IMR-90 (cell line): Measurements from ENCODE around the gene NXNL2. TPM values are rescaled to one million over a fixed set of nuclear protein-coding genes. Genes with fewer than 3 reads are reported as not detected.

ENCODE experiments used
- ATAC-seq: fragments of 200-7000 bp; cut with Tn5 transposase; 2 replicates; pipeline ENCODE4 v1.9.1; 2020; ENCODE audit warnings: low read depth, mild to moderate bottlenecking, moderate library complexity
- BruUV-seq: library from RNA; stranded (reverse); fragments of 400-500 nt; replicated peaks from 2 replicates; lab custom pipeline; 2021; lab: Mats Ljungman, UMichigan
- CTCF ChIA-PET: fragments of 300-600 bp; formaldehyde crosslinking; extraction: SDS; loops from one replicate; lab custom pipeline; 2021; ENCODE audit warnings: antibody characterized with exemption; lab: Yijun Ruan, JAX
- POLR2A ChIA-PET: fragments of 300-600 bp; sonication (Branson Sonifier 250); formaldehyde crosslinking; loops from one replicate; lab custom pipeline; 2022; ENCODE audit warnings: antibody characterized with exemption; ENCODE audit not compliant: unreplicated experiment; lab: Charles Lee
- DNase-seq: peaks from one replicate; pipeline ENCODE4 v3.0.0; 2013
- H2AFZ ChIP-seq: replicated peaks from 2 replicates; pipeline ENCODE3; 2013; ENCODE audit warnings: low read length, mild to moderate bottlenecking; ENCODE audit not compliant: poor library complexity
- H2AK5ac ChIP-seq: 2 replicates; pipeline ENCODE4 v1.6.1; 2013; ENCODE audit warnings: low read depth, low read length, inconsistent platforms
- H2AK9ac ChIP-seq: replicated peaks from 2 replicates; pipeline ENCODE3; 2013; ENCODE audit warnings: mild to moderate bottlenecking, low read depth, low read length, moderate library complexity; ENCODE audit not compliant: poor library complexity
- H2BK120ac ChIP-seq: 2 replicates; pipeline ENCODE4 v1.6.1; 2013; ENCODE audit warnings: low read depth, low read length, inconsistent platforms
- H2BK15ac ChIP-seq: 3 replicates; pipeline ENCODE4 v1.6.1; 2013; ENCODE audit warnings: low read depth, low read length, inconsistent platforms
- H2BK20ac ChIP-seq: 2 replicates; pipeline ENCODE4 v1.6.1; 2013; ENCODE audit warnings: low read depth, mild to moderate bottlenecking, inconsistent platforms, low read length, moderate library complexity
- H2BK5ac ChIP-seq: 2 replicates; pipeline ENCODE4 v1.6.1; 2013; ENCODE audit warnings: mild to moderate bottlenecking, low read depth, low read length, inconsistent platforms; ENCODE audit not compliant: poor library complexity, severe bottlenecking
- H3K14ac ChIP-seq: replicated peaks from 2 replicates; pipeline ENCODE4 v1.6.1; 2013; ENCODE audit warnings: low read depth, low read length, inconsistent platforms
- H3K18ac ChIP-seq: 2 replicates; pipeline ENCODE4 v1.6.1; 2013; ENCODE audit warnings: low read depth, low read length, control low read depth
- H3K23ac ChIP-seq: 2 replicates; pipeline ENCODE4 v1.6.1; 2013; ENCODE audit warnings: low read depth, low read length, inconsistent platforms
- H3K27ac ChIP-seq: 2 replicates; pipeline ENCODE4 v1.5.1; 2013; ENCODE audit warnings: mild to moderate bottlenecking, control low read depth, low read length; ENCODE audit not compliant: insufficient read depth
- H3K27me3 ChIP-seq: 2 replicates; pipeline ENCODE4 v1.6.1; 2013; ENCODE audit warnings: low read length; ENCODE audit not compliant: control insufficient read depth, insufficient read depth
- H3K36me3 ChIP-seq: 2 replicates; pipeline ENCODE4 v1.6.1; 2013; ENCODE audit warnings: low read length, mixed read lengths; ENCODE audit not compliant: control insufficient read depth, insufficient read depth
- H3K4ac ChIP-seq: 2 replicates; pipeline ENCODE4 v1.6.1; 2013; ENCODE audit warnings: low read depth, low read length, inconsistent platforms
- H3K4me1 ChIP-seq: 2 replicates; pipeline ENCODE4 v1.6.1; 2013; ENCODE audit warnings: low read length, mixed read lengths; ENCODE audit not compliant: control insufficient read depth, insufficient read depth
- H3K4me2 ChIP-seq: 2 replicates; pipeline ENCODE4 v1.6.1; 2013; ENCODE audit warnings: low read depth, mild to moderate bottlenecking, control low read depth, low read length, moderate library complexity
- H3K4me3 ChIP-seq: 2 replicates; pipeline ENCODE4 v1.5.1; 2013; ENCODE audit warnings: low read depth, mild to moderate bottlenecking, control low read depth, low read length, moderate library complexity; ENCODE audit not compliant: insufficient read depth
- H3K56ac ChIP-seq: 2 replicates; pipeline ENCODE4 v1.6.1; 2013; ENCODE audit warnings: low read length, inconsistent platforms; ENCODE audit not compliant: insufficient read depth; ENCODE audit errors: extremely low read depth
- H3K79me1 ChIP-seq, 2 experiments: 2 replicates each; pipeline ENCODE4 v1.6.1; 2013; ENCODE audit warnings: low read length in 2 of 2, inconsistent platforms in 1 of 2, low read depth in 1 of 2
- H3K9ac ChIP-seq: 2 replicates; pipeline ENCODE4 v1.6.1; 2013; ENCODE audit warnings: low read depth, low read length, control low read depth
- H3K9me1 ChIP-seq: 2 replicates; pipeline ENCODE4 v1.6.1; 2013; ENCODE audit warnings: low read length, inconsistent platforms; ENCODE audit not compliant: insufficient read depth
- H3K9me3 ChIP-seq: 2 replicates; pipeline ENCODE4 v1.6.1; 2013; ENCODE audit warnings: low read length; ENCODE audit not compliant: control insufficient read depth, insufficient read depth
- H4K20me1 ChIP-seq: 2 replicates; pipeline ENCODE4 v1.6.1; 2013; ENCODE audit warnings: low read length, inconsistent platforms; ENCODE audit not compliant: insufficient read depth
- H4K5ac ChIP-seq: 2 replicates; pipeline ENCODE4 v1.6.1; 2013; ENCODE audit warnings: mild to moderate bottlenecking, low read depth, low read length, control low read depth
- H4K8ac ChIP-seq, 2 experiments: 2 replicates each; pipeline ENCODE4 v1.6.1; 2013; ENCODE audit warnings: low read depth in 2 of 2, low read length in 2 of 2, control low read depth in 1 of 2, inconsistent platforms in 1 of 2
- H4K91ac ChIP-seq: 2 replicates; pipeline ENCODE4 v1.6.1; 2013; ENCODE audit warnings: low read depth, low read length, inconsistent platforms; ENCODE audit not compliant: insufficient read depth
- CEBPB ChIP-seq: IDR thresholded peaks from 2 replicates; pipeline ENCODE4 v1.6.1; 2012; ENCODE audit warnings: low read depth, low read length, improper control_type of control experiment
- MAFK ChIP-seq: IDR thresholded peaks from 2 replicates; pipeline ENCODE4 v1.6.1; 2012; ENCODE audit warnings: low read depth, low read length, improper control_type of control experiment
- MAZ ChIP-seq: IDR thresholded peaks from 2 replicates; pipeline ENCODE4 v1.6.1; 2012; ENCODE audit warnings: low read depth, mild to moderate bottlenecking, low read length, improper control_type of control experiment, moderate library complexity, borderline replicate concordance
- MXI1 ChIP-seq: IDR thresholded peaks from 2 replicates; pipeline ENCODE4 v1.6.1; 2012; ENCODE audit warnings: low read depth, mild to moderate bottlenecking, low read length, moderate library complexity, borderline replicate concordance
- RCOR1 ChIP-seq: IDR thresholded peaks from 2 replicates; pipeline ENCODE4 v1.6.1; 2012; ENCODE audit warnings: mild to moderate bottlenecking, low read length, improper control_type of control experiment; ENCODE audit not compliant: insufficient replicate concordance
- WGBS, 2 experiments: methylation state at CpG; one replicate each; pipeline versions ENCODE4 v1.1.5 to v1.1.7; 2013; ENCODE audit warnings: missing lambda C conversion rate in 2 of 2; ENCODE audit not compliant: insufficient read length in 1 of 2; ENCODE audit errors: extremely low coverage in 2 of 2; 5-methylcytosine and 5-hydroxymethylcytosine counted together
- dilution Hi-C: fragments of 300-500 bp; cut with HindIII; formaldehyde crosslinking; loops from one replicate; pipeline ENCODE4 v1.14.3; 2018; ENCODE audit warnings: low sequenced_read_pairs; ENCODE audit not compliant: unreplicated experiment
- in situ Hi-C: fragments of 300-500 bp; cut with MboI; formaldehyde crosslinking; loops from 3 replicates; pipeline ENCODE4 v1.14.3; 2019; ENCODE audit warnings: low sequenced_read_pairs, inconsistent platforms, mixed read lengths
- intact Hi-C: fragments of 100-400 bp; cut with micrococcal nuclease; formaldehyde crosslinking; loops from 2 replicates; pipeline ENCODE4 v1.10.0; 2022
- polyA plus RNA-seq, 3 experiments: library from polyadenylated mRNA; depleted of rRNA; stranded (reverse); fragments of >200 nt; gene quantifications; 2 replicates each; pipeline ENCODE4 v1.2.3, GENCODE V29; 2012; ENCODE audit warnings: low replicate concordance in 1 of 3
- total RNA-seq: library from RNA; depleted of rRNA; stranded (reverse); fragments of >200 nt; gene quantifications from 2 replicates; pipeline ENCODE4 v1.2.3, GENCODE V29; 2012

The NXNL2 gene
- total and polyA plus RNA-seq, 2 of the 4 experiments (the other 2 are of a cell fraction): 3.2 to 6.4 TPM

DNA sequence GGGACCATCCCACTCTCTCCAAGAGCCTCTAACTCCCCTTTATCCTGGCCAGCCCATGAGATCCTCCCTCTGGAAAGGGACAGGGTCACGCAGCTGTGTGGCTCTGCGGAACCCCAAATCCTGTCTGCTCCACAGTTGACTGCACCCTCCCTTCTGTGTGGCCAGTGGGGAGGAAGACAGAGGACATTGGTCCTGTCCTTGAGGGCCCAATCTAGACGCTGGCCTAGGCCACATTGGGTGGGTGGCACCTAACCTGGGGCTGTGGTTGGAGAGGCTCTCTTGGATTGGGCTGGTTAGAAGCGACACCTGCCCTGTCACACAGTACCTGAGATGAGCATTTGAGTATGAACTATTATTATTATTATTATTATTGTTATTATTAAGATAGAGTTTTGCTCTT, 12.6 kb upstream of the NXNL2 start:
- intact Hi-C loops: no loop called here
- H2AK9ac ChIP-seq: no peak overlapping the region

More for the DNA sequence above, 12.6 kb upstream of the NXNL2 start:
- Histone ChIP-seq H3K27ac (no peak overlapping the region), H3K9me1 (peaks cover 14% of the 10 kb centered on the region; the same call in 1 of the 2 replicates), H3K14ac (peak overlapping the region; percentile 61), H3K27me3 (no peaks in the 10 kb centered on the region), H4K8ac (peak overlapping the region in 1 of 2 experiments; percentile 73; a peak in 1 of 4 replicates), H4K5ac (no peak overlapping the region), H2BK15ac (peak overlapping the region; percentile 34; the same call in 2 of the 3 replicates), H4K20me1 (no peaks in the 10 kb centered on the region), H3K4me3 (no peak overlapping the region), H4K91ac (peak overlapping the region; percentile 66), H3K23ac (no peak overlapping the region), H3K9me3 (no peaks in the 10 kb centered on the region), H3K56ac (no peak overlapping the region), H2BK20ac (peak overlapping the region; percentile 78), H3K9ac (no peak overlapping the region), H3K36me3 (no peaks in the 10 kb centered on the region), H3K18ac (no peak overlapping the region), H3K4ac (peak overlapping the region; percentile 94), H3K4me2 (no peak overlapping the region), H2AFZ (peak overlapping the region; percentile 0), H2BK5ac (peak overlapping the region; percentile 56), H2AK5ac (peak overlapping the region; percentile 95), H3K79me1 (peaks cover under 1 to 21% of the 10 kb centered on the region in 2 experiments; a peak in 3 of 4 replicates), H3K4me1 (peaks cover 9% of the 10 kb centered on the region), H2BK120ac (peak overlapping the region; percentile 89)
- ATAC-seq: no peak
- in situ Hi-C loops (no loop called here), dilution Hi-C loops (no loop called here)
- BruUV-seq: no TSS peak
- WGBS, 2 experiments: no CpG with 5 or more reads among the region's 4 CpGs
- no peak for DNase-seq
- TF ChIP-seq MXI1 (no peak), MAFK (no peak), RCOR1 (no peak), CEBPB (no peak), MAZ (no peak)
- ChIA-PET CTCF (no interaction called here), POLR2A (no interaction called here)
